Endometrial microvascular endothelial cells (primary cell): Measurements from ENCODE around the gene DDX17. TPM values are rescaled to one million over a fixed set of nuclear protein-coding genes. Genes with fewer than 3 reads are reported as not detected.

ENCODE experiments used
- in situ Hi-C: cut with HindIII; loops from 2 replicates; pipeline ENCODE4 v1.10.0; 2017; ENCODE audit warnings: low sequenced_read_pairs, low pct_unique_long_range_greater_than_20kb; ENCODE audit errors: inconsistent ontology term
- total RNA-seq: library from RNA; depleted of rRNA; stranded (reverse); fragments of >200 nt; gene quantifications from one replicate; pipeline ENCODE4 v1.2.3, GENCODE V29; 2015; ENCODE audit errors: inconsistent ontology term

The DDX17 gene
- total RNA-seq, 1 donor from 2014 or later, result 239 TPM

- in situ Hi-C loops, result no loop called here
These were observed 52.9 kb downstream of the DDX17 start for GRCh38 chr22:38453066-38453672.

GRCh38 chr22:38452373-38453065 lies 53.6 kb downstream of the DDX17 start:
- in situ Hi-C loops, result no loop called here

GRCh38 chr22:38451864-38452263 lies 54.2 kb downstream of the DDX17 start:
- in situ Hi-C loops, result no loop called here

GRCh38 chr22:38451404-38451803 lies 54.7 kb downstream of the DDX17 start:
- in situ Hi-C loops, result no loop called here

- in situ Hi-C loops, result no loop called here
These were observed 55.8 kb downstream of the DDX17 start for GRCh38 chr22:38450234-38450797.

GRCh38 chr22:38449776-38450175 lies 56.3 kb downstream of the DDX17 start:
- in situ Hi-C loops, result no loop called here

GRCh38 chr22:38448945-38449745 lies 57.0 kb downstream of the DDX17 start:
- in situ Hi-C loops, result no loop called here

GRCh38 chr22:38446018-38446601 lies 60.0 kb downstream of the DDX17 start:
- in situ Hi-C loops, result no loop called here

- in situ Hi-C loops, result no loop called here
These were observed 61.3 kb downstream of the DDX17 start for GRCh38 chr22:38444783-38445182.

- in situ Hi-C loops, result no loop called here
These were observed 62.2 kb downstream of the DDX17 start for GRCh38 chr22:38443628-38444521.

- in situ Hi-C loops, result no loop called here
These were observed 63.0 kb downstream of the DDX17 start for GRCh38 chr22:38442967-38443627.

GRCh38 chr22:38441620-38442287 lies 64.4 kb downstream of the DDX17 start:
- in situ Hi-C loops, result no loop called here

GRCh38 chr22:38440747-38441350 lies 65.3 kb downstream of the DDX17 start:
- in situ Hi-C loops, result no loop called here

- in situ Hi-C loops, result no loop called here
These were observed 68.7 kb downstream of the DDX17 start for GRCh38 chr22:38437416-38437815.

GRCh38 chr22:38436629-38437395 lies 69.3 kb downstream of the DDX17 start:
- in situ Hi-C loops, result no loop called here

- in situ Hi-C loops, result no loop called here
These were observed 70.1 kb downstream of the DDX17 start for GRCh38 chr22:38435965-38436364.
